NT2/D1 (cell line): ENCODE measurements around the gene SNAI3.

Experiments used
- SUZ12 ChIP-seq: IDR thresholded peaks from 2 replicates; pipeline ENCODE4 v1.6.1; 2011; ENCODE audit not compliant: insufficient read length, insufficient read depth; ENCODE audit errors: extremely low read depth
- YY1 ChIP-seq: IDR thresholded peaks from 2 replicates; pipeline ENCODE4 v1.6.1; 2011; ENCODE audit not compliant: insufficient read length, insufficient read depth
- ZNF274 ChIP-seq: IDR thresholded peaks from 2 replicates; pipeline ENCODE4 v1.6.1; 2011; ENCODE audit warnings: mild to moderate bottlenecking, low read depth, low read length

- TF ChIP-seq YY1 (no peak), SUZ12 (no peak), ZNF274 (no peak)
These were observed 18.9 kb upstream of the SNAI3 start for GRCh38 chr16:88705076-88705684.
